Liver (tissue), 9 donors: Measurements from ENCODE around the gene MEGF6. TPM values are rescaled to one million over a fixed set of nuclear protein-coding genes. Genes with fewer than 3 reads are reported as not detected.

Experiments used
- DNase-seq: peaks from one replicate; pipeline ENCODE4 v3.0.0-alpha.2; 2017; ENCODE audit warnings: low spot score
- H3K27ac ChIP-seq, 2 donors: one replicate each; pipeline ENCODE4 v1.7.0; 2013; ENCODE audit warnings: inconsistent platforms in 2 of 2, low read length in 2 of 2, control low read depth in 1 of 2, low read depth in 1 of 2, mild to moderate bottlenecking in 1 of 2
- H3K27me3 ChIP-seq, 4 donors: one replicate each; pipeline versions ENCODE4 v1.6.1 to v1.7.0; 2013; ENCODE audit warnings: low read length in 3 of 4, inconsistent platforms in 1 of 4, mild to moderate bottlenecking in 1 of 4, moderate library complexity in 1 of 4; ENCODE audit not compliant: control insufficient read depth in 4 of 4, insufficient read depth in 4 of 4
- H3K36me3 ChIP-seq, 4 donors: one replicate each; pipeline versions ENCODE4 v1.6.1 to v1.7.0; 2013; ENCODE audit warnings: low read length in 3 of 4, mild to moderate bottlenecking in 3 of 4, low read depth in 1 of 4, moderate library complexity in 1 of 4; ENCODE audit not compliant: control insufficient read depth in 4 of 4, insufficient read depth in 3 of 4
- H3K4me1 ChIP-seq, 4 donors: one replicate each; pipeline versions ENCODE4 v1.6.1 to v1.7.0; 2013; ENCODE audit warnings: low read length in 3 of 4, mild to moderate bottlenecking in 3 of 4, moderate library complexity in 1 of 4; ENCODE audit not compliant: control insufficient read depth in 4 of 4, insufficient read depth in 4 of 4
- H3K4me3 ChIP-seq, 3 donors: one replicate each; pipeline versions ENCODE4 v1.6.1 to v1.7.0; 2013; ENCODE audit warnings: low read length in 3 of 3, control low read depth in 1 of 3, low read depth in 1 of 3, mild to moderate bottlenecking in 1 of 3
- H3K9ac ChIP-seq, 2 donors: one replicate each; pipeline ENCODE4 v1.7.0; 2013; ENCODE audit warnings: low read length in 2 of 2, mild to moderate bottlenecking in 2 of 2, moderate library complexity in 2 of 2, control low read depth in 1 of 2, low read depth in 1 of 2
- H3K9me3 ChIP-seq, 4 donors: one replicate each; pipeline versions ENCODE4 v1.6.1 to v1.7.0; 2013; ENCODE audit warnings: low read length in 3 of 4; ENCODE audit not compliant: control insufficient read depth in 4 of 4
- EGR1 ChIP-seq, 2 donors: IDR thresholded peaks; 2 replicates each; pipeline ENCODE4 v1.6.1; 2016 to 2018; ENCODE audit warnings: antibody characterized with exemption in 2 of 2, low read depth in 2 of 2
- FOXA2 ChIP-seq: IDR thresholded peaks from 2 replicates; pipeline ENCODE4 v1.6.1; 2016; ENCODE audit warnings: antibody characterized with exemption
- HNF4G ChIP-seq: IDR thresholded peaks from 2 replicates; pipeline ENCODE4 v1.6.1; 2016; ENCODE audit warnings: antibody characterized with exemption
- JUND ChIP-seq, 2 donors: IDR thresholded peaks; 2 replicates each; pipeline ENCODE4 v1.6.1; 2016; ENCODE audit warnings: antibody characterized with exemption in 2 of 2
- NR2F2 ChIP-seq: IDR thresholded peaks from 2 replicates; pipeline ENCODE4 v1.6.1; 2016; ENCODE audit warnings: antibody characterized with exemption
- YY1 ChIP-seq: IDR thresholded peaks from 2 replicates; pipeline ENCODE4 v1.6.1; 2016; ENCODE audit warnings: antibody characterized with exemption, mild to moderate bottlenecking
- WGBS: extraction: QIAGEN DNeasy Blood & Tissue Kit; methylation state at CpG from one replicate; pipeline ENCODE4 v1.1.7; 2013; 5-methylcytosine and 5-hydroxymethylcytosine counted together
- polyA plus RNA-seq, 2 donors: library from polyadenylated mRNA; stranded (reverse) in 1 of 2; unstranded in 1 of 2; fragments of 200-250 nt in 1 of 2; fragments of >200 nt in 1 of 2; fragmentation: Nextera tagmentation in 1 of 2; extraction: Ambion mirVana in 1 of 2; gene quantifications; one replicate each; pipeline versions ENCODE4 v1.2.1 to v1.2.3, GENCODE V29; 2013 to 2015
- total RNA-seq, 2 donors: library from RNA; depleted of rRNA; stranded (reverse); fragments of >200 nt; gene quantifications; one replicate each; pipeline ENCODE4 v1.2.3, GENCODE V29; 2014
- TF ChIP-seq, protein P1 (sequence below): fragments of 150-350 bp; IDR thresholded peaks from 2 replicates; pipeline ENCODE4 v1.5.1; 2017; ENCODE audit warnings: improper control_type of control experiment, low read depth, low read length; ENCODE audit not compliant: missing input control
- TF ChIP-seq, protein P2 (sequence below): IDR thresholded peaks from 2 replicates; pipeline ENCODE4 v1.6.1; 2016; ENCODE audit warnings: antibody characterized with exemption
- TF ChIP-seq, protein P3 (sequence below): IDR thresholded peaks from 2 replicates; pipeline ENCODE4 v1.6.1; 2016; ENCODE audit warnings: antibody characterized with exemption
- donor health status: healthy.
- donor health status: healthy.
- donor health status: healthy.
- donor health status: healthy.
- donor health status: healthy.

MEGF6 gene
- total and polyA plus RNA-seq, 4 donors: 1.3 to 11.0 (median 4.0) TPM

DNA sequence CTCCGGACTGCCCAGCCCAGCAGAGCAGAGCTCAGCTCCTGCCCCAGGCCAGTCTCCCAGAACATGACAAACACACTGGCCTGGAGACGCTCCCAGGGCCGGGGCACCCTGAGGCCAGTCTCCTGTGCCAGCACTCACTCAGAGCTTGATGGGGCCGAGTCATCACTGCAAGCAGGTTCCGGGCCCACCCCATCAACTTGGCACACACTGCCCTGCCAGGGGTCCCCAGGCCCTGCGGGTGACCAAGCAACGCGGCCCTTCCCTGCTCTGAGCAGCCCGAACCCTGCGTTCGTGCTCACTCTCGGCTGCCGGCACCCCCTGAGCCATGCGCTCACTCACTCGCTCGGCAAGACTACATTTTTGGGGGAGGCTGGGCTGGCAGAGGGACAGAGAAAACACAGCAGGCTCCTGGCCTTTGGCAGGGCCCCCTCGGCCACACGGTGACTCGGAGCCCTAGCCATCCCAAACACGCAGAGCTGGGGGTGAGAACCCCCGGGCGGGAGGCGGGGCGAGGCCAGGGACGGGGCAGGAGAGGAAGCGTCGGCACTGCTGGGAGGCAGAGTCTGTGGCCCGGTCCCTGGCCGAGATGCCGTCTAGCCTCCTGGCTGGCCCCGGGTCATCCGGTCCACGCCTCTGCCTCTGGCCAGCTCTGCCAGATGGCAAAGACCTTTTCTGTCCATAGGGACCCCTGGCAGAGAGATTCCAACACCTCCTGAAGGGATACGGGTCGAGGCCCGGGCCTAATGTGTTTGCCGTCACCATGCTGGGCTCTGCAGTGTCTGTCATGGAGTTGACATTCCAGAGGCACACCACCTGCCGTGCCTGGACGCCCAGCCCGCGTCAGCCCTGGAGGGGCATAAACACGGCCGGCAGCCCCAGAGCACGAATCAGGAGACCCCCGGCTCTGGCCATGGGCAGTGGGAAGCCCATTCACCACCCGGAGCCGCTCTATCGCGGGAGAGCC lies 68.0 kb downstream of the MEGF6 start:
- peaks cover 0 to 5% (median 0%) of the 10 kb centered on the region in 4 donors for H3K4me1 ChIP-seq
- H3K27ac ChIP-seq: peak overlapping the region; percentile 18 to 30

DNA sequence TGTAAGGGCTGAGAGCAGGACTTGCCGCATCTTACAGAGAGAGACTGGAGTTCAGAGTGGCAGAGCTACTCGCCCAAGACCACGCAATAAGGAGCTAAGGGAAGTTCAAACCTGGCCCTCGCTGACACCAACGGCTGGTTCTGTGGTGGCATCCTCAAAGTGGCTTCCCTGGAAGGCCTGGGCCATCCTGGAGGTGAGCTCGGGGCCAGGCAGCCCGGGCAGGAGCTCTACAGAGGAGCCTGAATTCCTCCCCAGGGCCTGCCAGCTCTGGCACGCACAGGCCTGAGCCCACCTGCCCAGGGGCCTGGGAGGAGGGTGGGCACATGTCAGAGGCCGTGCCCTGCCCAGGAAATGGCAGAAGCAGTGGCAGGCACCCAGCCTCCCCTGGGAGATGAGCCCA lies 68.6 kb downstream of the MEGF6 start:
- 78% methylated on average over 9 of the region's 9 CpGs for WGBS
- no peak for DNase-seq
- H3K4me1 ChIP-seq: peaks cover 0 to 5% (median 0%) of the 10 kb centered on the region in 4 donors
- peak overlapping the region; percentile 18 to 30 for H3K27ac ChIP-seq
- H3K36me3 ChIP-seq: peaks cover 0 to 1% (median 0%) of the 10 kb centered on the region in 4 donors
- no peak overlapping the region for H3K4me3 ChIP-seq
- no peaks in the 10 kb centered on the region for H3K9me3 ChIP-seq
- peaks cover 0 to 3% (median 0%) of the 10 kb centered on the region in 4 donors for H3K27me3 ChIP-seq
- TF ChIP-seq NR2F2: no peak
- TF ChIP-seq, protein P1, sequence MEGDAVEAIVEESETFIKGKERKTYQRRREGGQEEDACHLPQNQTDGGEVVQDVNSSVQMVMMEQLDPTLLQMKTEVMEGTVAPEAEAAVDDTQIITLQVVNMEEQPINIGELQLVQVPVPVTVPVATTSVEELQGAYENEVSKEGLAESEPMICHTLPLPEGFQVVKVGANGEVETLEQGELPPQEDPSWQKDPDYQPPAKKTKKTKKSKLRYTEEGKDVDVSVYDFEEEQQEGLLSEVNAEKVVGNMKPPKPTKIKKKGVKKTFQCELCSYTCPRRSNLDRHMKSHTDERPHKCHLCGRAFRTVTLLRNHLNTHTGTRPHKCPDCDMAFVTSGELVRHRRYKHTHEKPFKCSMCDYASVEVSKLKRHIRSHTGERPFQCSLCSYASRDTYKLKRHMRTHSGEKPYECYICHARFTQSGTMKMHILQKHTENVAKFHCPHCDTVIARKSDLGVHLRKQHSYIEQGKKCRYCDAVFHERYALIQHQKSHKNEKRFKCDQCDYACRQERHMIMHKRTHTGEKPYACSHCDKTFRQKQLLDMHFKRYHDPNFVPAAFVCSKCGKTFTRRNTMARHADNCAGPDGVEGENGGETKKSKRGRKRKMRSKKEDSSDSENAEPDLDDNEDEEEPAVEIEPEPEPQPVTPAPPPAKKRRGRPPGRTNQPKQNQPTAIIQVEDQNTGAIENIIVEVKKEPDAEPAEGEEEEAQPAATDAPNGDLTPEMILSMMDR: no peak
- TF ChIP-seq JUND (IDR thresholded peaks at IDR 0.05): no peak
- TF ChIP-seq FOXA2: no peak
- no peak for TF ChIP-seq HNF4G
- no peak for TF ChIP-seq YY1
- TF ChIP-seq EGR1 (IDR thresholded peaks at IDR 0.05; ENCODE audit: low read depth in 2 of 2): no peak
- TF ChIP-seq, protein P2, sequence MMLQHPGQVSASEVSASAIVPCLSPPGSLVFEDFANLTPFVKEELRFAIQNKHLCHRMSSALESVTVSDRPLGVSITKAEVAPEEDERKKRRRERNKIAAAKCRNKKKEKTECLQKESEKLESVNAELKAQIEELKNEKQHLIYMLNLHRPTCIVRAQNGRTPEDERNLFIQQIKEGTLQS: no peak
- TF ChIP-seq, protein P3, sequence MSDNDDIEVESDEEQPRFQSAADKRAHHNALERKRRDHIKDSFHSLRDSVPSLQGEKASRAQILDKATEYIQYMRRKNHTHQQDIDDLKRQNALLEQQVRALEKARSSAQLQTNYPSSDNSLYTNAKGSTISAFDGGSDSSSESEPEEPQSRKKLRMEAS: no peak
- no peak overlapping the region for H3K9ac ChIP-seq

More for the DNA sequence above, 68.0 kb downstream of the MEGF6 start:
- TF ChIP-seq, protein P1: no peak
- TF ChIP-seq JUND (IDR thresholded peaks at IDR 0.05): peak in 1 of 2 donors; percentile 10
- no peak for DNase-seq
- Histone ChIP-seq H3K36me3 (peaks cover 0 to 1% (median 0%) of the 10 kb centered on the region in 4 donors), H3K4me3 (no peak overlapping the region), H3K9ac (no peak overlapping the region), H3K27me3 (peaks cover 0 to 3% (median 0%) of the 10 kb centered on the region in 4 donors), H3K9me3 (no peaks in the 10 kb centered on the region)
- 53% methylated on average over 49 of the region's 49 CpGs for WGBS

DNA sequence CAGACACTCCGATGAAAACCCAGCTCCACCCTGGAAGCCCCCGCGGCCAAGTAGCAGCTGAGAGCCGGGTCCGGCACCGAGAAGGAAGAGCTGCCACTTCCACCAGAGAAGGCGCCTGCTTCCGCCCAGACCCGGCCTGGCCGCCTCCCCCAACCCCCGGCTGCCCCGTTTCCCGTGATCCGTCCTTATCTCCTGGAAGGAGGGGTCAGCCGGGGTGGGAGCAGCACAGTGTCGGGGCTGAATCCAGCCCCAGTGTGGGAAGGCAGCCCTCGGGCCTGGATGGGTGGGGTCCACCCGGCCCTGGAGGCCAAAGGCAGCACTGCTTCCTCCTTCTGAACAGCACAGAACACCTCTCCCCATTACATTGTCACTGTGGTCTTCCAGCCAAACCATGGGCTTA lies 69.4 kb downstream of the MEGF6 start:
- Histone ChIP-seq H3K27me3 (peaks cover 0 to 3% (median 0%) of the 10 kb centered on the region in 4 donors), H3K36me3 (peaks cover 0 to 1% (median 0%) of the 10 kb centered on the region in 4 donors), H3K9ac (no peak overlapping the region), H3K27ac (peak overlapping the region in 1 of 2 donors; percentile 18), H3K4me3 (no peak overlapping the region), H3K4me1 (peaks cover 0 to 5% (median 0%) of the 10 kb centered on the region in 4 donors), H3K9me3 (no peaks in the 10 kb centered on the region)
- 42% methylated on average over 18 of the region's 18 CpGs for WGBS
- TF ChIP-seq NR2F2: peak; percentile 79
- TF ChIP-seq, protein P3: no peak
- no peak for DNase-seq
